IMR-90 (cell line): ENCODE results near the gene RPS24. TPM values are rescaled to one million over a fixed set of nuclear protein-coding genes. Genes with fewer than 3 reads are reported as not detected.

Source experiments
- ATAC-seq: fragments of 200-7000 bp; cut with Tn5 transposase; 2 replicates; pipeline ENCODE4 v1.9.1; 2020; ENCODE audit warnings: low read depth, mild to moderate bottlenecking, moderate library complexity
- BruUV-seq: library from RNA; stranded (reverse); fragments of 400-500 nt; replicated peaks from 2 replicates; lab custom pipeline; 2021; lab: Mats Ljungman, UMichigan
- CTCF ChIA-PET: fragments of 300-600 bp; formaldehyde crosslinking; extraction: SDS; loops from one replicate; lab custom pipeline; 2021; ENCODE audit warnings: antibody characterized with exemption; lab: Yijun Ruan, JAX
- POLR2A ChIA-PET: fragments of 300-600 bp; sonication (Branson Sonifier 250); formaldehyde crosslinking; loops from one replicate; lab custom pipeline; 2022; ENCODE audit warnings: antibody characterized with exemption; ENCODE audit not compliant: unreplicated experiment; lab: Charles Lee
- DNase-seq: peaks from one replicate; pipeline ENCODE4 v3.0.0; 2013
- H2AFZ ChIP-seq: replicated peaks from 2 replicates; pipeline ENCODE3; 2013; ENCODE audit warnings: low read length, mild to moderate bottlenecking; ENCODE audit not compliant: poor library complexity
- H2AK5ac ChIP-seq: 2 replicates; pipeline ENCODE4 v1.6.1; 2013; ENCODE audit warnings: low read depth, low read length, inconsistent platforms
- H2AK9ac ChIP-seq: replicated peaks from 2 replicates; pipeline ENCODE3; 2013; ENCODE audit warnings: mild to moderate bottlenecking, low read depth, low read length, moderate library complexity; ENCODE audit not compliant: poor library complexity
- H2BK120ac ChIP-seq: 2 replicates; pipeline ENCODE4 v1.6.1; 2013; ENCODE audit warnings: low read depth, low read length, inconsistent platforms
- H2BK15ac ChIP-seq: 3 replicates; pipeline ENCODE4 v1.6.1; 2013; ENCODE audit warnings: low read depth, low read length, inconsistent platforms
- H2BK20ac ChIP-seq: 2 replicates; pipeline ENCODE4 v1.6.1; 2013; ENCODE audit warnings: low read depth, mild to moderate bottlenecking, inconsistent platforms, low read length, moderate library complexity
- H2BK5ac ChIP-seq: 2 replicates; pipeline ENCODE4 v1.6.1; 2013; ENCODE audit warnings: mild to moderate bottlenecking, low read depth, low read length, inconsistent platforms; ENCODE audit not compliant: poor library complexity, severe bottlenecking
- H3K14ac ChIP-seq: replicated peaks from 2 replicates; pipeline ENCODE4 v1.6.1; 2013; ENCODE audit warnings: low read depth, low read length, inconsistent platforms
- H3K18ac ChIP-seq: 2 replicates; pipeline ENCODE4 v1.6.1; 2013; ENCODE audit warnings: low read depth, low read length, control low read depth
- H3K23ac ChIP-seq: 2 replicates; pipeline ENCODE4 v1.6.1; 2013; ENCODE audit warnings: low read depth, low read length, inconsistent platforms
- H3K27ac ChIP-seq: 2 replicates; pipeline ENCODE4 v1.5.1; 2013; ENCODE audit warnings: mild to moderate bottlenecking, control low read depth, low read length; ENCODE audit not compliant: insufficient read depth
- H3K27me3 ChIP-seq: 2 replicates; pipeline ENCODE4 v1.6.1; 2013; ENCODE audit warnings: low read length; ENCODE audit not compliant: control insufficient read depth, insufficient read depth
- H3K36me3 ChIP-seq: 2 replicates; pipeline ENCODE4 v1.6.1; 2013; ENCODE audit warnings: low read length, mixed read lengths; ENCODE audit not compliant: control insufficient read depth, insufficient read depth
- H3K4ac ChIP-seq: 2 replicates; pipeline ENCODE4 v1.6.1; 2013; ENCODE audit warnings: low read depth, low read length, inconsistent platforms
- H3K4me1 ChIP-seq: 2 replicates; pipeline ENCODE4 v1.6.1; 2013; ENCODE audit warnings: low read length, mixed read lengths; ENCODE audit not compliant: control insufficient read depth, insufficient read depth
- H3K4me2 ChIP-seq: 2 replicates; pipeline ENCODE4 v1.6.1; 2013; ENCODE audit warnings: low read depth, mild to moderate bottlenecking, control low read depth, low read length, moderate library complexity
- H3K4me3 ChIP-seq: 2 replicates; pipeline ENCODE4 v1.5.1; 2013; ENCODE audit warnings: low read depth, mild to moderate bottlenecking, control low read depth, low read length, moderate library complexity; ENCODE audit not compliant: insufficient read depth
- H3K56ac ChIP-seq: 2 replicates; pipeline ENCODE4 v1.6.1; 2013; ENCODE audit warnings: low read length, inconsistent platforms; ENCODE audit not compliant: insufficient read depth; ENCODE audit errors: extremely low read depth
- H3K79me1 ChIP-seq, 2 experiments: 2 replicates each; pipeline ENCODE4 v1.6.1; 2013; ENCODE audit warnings: low read length in 2 of 2, inconsistent platforms in 1 of 2, low read depth in 1 of 2
- H3K9ac ChIP-seq: 2 replicates; pipeline ENCODE4 v1.6.1; 2013; ENCODE audit warnings: low read depth, low read length, control low read depth
- H3K9me1 ChIP-seq: 2 replicates; pipeline ENCODE4 v1.6.1; 2013; ENCODE audit warnings: low read length, inconsistent platforms; ENCODE audit not compliant: insufficient read depth
- H3K9me3 ChIP-seq: 2 replicates; pipeline ENCODE4 v1.6.1; 2013; ENCODE audit warnings: low read length; ENCODE audit not compliant: control insufficient read depth, insufficient read depth
- H4K20me1 ChIP-seq: 2 replicates; pipeline ENCODE4 v1.6.1; 2013; ENCODE audit warnings: low read length, inconsistent platforms; ENCODE audit not compliant: insufficient read depth
- H4K5ac ChIP-seq: 2 replicates; pipeline ENCODE4 v1.6.1; 2013; ENCODE audit warnings: mild to moderate bottlenecking, low read depth, low read length, control low read depth
- H4K8ac ChIP-seq, 2 experiments: 2 replicates each; pipeline ENCODE4 v1.6.1; 2013; ENCODE audit warnings: low read depth in 2 of 2, low read length in 2 of 2, control low read depth in 1 of 2, inconsistent platforms in 1 of 2
- H4K91ac ChIP-seq: 2 replicates; pipeline ENCODE4 v1.6.1; 2013; ENCODE audit warnings: low read depth, low read length, inconsistent platforms; ENCODE audit not compliant: insufficient read depth
- CEBPB ChIP-seq: IDR thresholded peaks from 2 replicates; pipeline ENCODE4 v1.6.1; 2012; ENCODE audit warnings: low read depth, low read length, improper control_type of control experiment
- MAZ ChIP-seq: IDR thresholded peaks from 2 replicates; pipeline ENCODE4 v1.6.1; 2012; ENCODE audit warnings: low read depth, mild to moderate bottlenecking, low read length, improper control_type of control experiment, moderate library complexity, borderline replicate concordance
- MXI1 ChIP-seq: IDR thresholded peaks from 2 replicates; pipeline ENCODE4 v1.6.1; 2012; ENCODE audit warnings: low read depth, mild to moderate bottlenecking, low read length, moderate library complexity, borderline replicate concordance
- RAD21 ChIP-seq: IDR thresholded peaks from 2 replicates; pipeline ENCODE4 v1.6.1; 2012; ENCODE audit warnings: low read length, improper control_type of control experiment
- SMC3 ChIP-seq: fragments of 150-350 bp; IDR thresholded peaks from 2 replicates; pipeline ENCODE4 v1.6.1; 2016; ENCODE audit warnings: low read depth, mild to moderate bottlenecking, antibody characterized with exemption, low read length, moderate library complexity
- WGBS, 2 experiments: methylation state at CpG; one replicate each; pipeline versions ENCODE4 v1.1.5 to v1.1.7; 2013; ENCODE audit warnings: missing lambda C conversion rate in 2 of 2; ENCODE audit not compliant: insufficient read length in 1 of 2; ENCODE audit errors: extremely low coverage in 2 of 2; 5-methylcytosine and 5-hydroxymethylcytosine counted together
- dilution Hi-C: fragments of 300-500 bp; cut with HindIII; formaldehyde crosslinking; loops from one replicate; pipeline ENCODE4 v1.14.3; 2018; ENCODE audit warnings: low sequenced_read_pairs; ENCODE audit not compliant: unreplicated experiment
- in situ Hi-C: fragments of 300-500 bp; cut with MboI; formaldehyde crosslinking; loops from 3 replicates; pipeline ENCODE4 v1.14.3; 2019; ENCODE audit warnings: low sequenced_read_pairs, inconsistent platforms, mixed read lengths
- intact Hi-C: fragments of 100-400 bp; cut with micrococcal nuclease; formaldehyde crosslinking; loops from 2 replicates; pipeline ENCODE4 v1.10.0; 2022
- polyA plus RNA-seq, 3 experiments: library from polyadenylated mRNA; depleted of rRNA; stranded (reverse); fragments of >200 nt; gene quantifications; 2 replicates each; pipeline ENCODE4 v1.2.3, GENCODE V29; 2012; ENCODE audit warnings: low replicate concordance in 1 of 3
- total RNA-seq: library from RNA; depleted of rRNA; stranded (reverse); fragments of >200 nt; gene quantifications from 2 replicates; pipeline ENCODE4 v1.2.3, GENCODE V29; 2012
- TF ChIP-seq, protein P1 (sequence below): conservative IDR thresholded peaks from 2 replicates; pipeline ENCODE4 v1.5.1; 2012; ENCODE audit warnings: mild to moderate bottlenecking, low read depth, low read length, improper control_type of control experiment

The RPS24 gene
- total and polyA plus RNA-seq, 2 of the 4 experiments (the other 2 are of a cell fraction) = 1,664 to 4,721 TPM

DNA sequence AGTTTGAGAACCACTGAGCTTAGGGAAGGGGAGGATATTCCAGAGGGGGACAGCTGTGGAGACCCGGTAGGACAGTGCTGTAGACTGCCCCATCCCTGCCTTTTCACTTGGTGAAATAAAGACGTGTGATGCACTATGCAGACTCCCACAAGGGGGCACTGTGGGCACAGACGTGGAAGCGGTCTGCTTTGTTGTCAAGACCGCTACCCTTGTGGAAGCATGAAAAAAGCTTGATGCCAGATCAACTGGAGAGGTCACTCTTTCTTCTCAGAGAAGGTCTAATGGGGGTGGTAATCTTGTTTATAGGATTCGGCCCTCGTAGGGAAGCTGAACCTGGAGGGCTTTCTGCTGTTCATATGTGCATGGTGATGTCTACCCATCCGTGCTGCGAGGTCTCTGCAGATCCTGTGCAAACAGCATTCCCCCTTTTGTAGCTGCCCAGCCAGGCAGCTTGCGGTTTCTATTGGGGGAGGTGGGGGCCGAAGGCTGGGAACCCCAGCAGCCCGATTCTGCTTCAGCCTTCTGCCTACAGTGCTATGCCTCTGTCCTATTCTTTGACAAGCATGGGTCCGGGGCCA, 13.7 kb downstream of the RPS24 start:
- no TSS peak for BruUV-seq
- DNase-seq (peak; percentile 87), ATAC-seq (peak; percentile 87)
- Histone ChIP-seq H2AFZ (peak overlapping the region; percentile 56), H3K36me3 (peaks cover 4% of the 10 kb centered on the region), H3K27me3 (no peaks in the 10 kb centered on the region), H4K91ac (no peak overlapping the region), H4K20me1 (peaks cover 27% of the 10 kb centered on the region), H2BK120ac (peak overlapping the region; percentile 38), H4K8ac (no peak overlapping the region; a peak in 1 of 4 replicates), H3K9me1 (peaks cover 18% of the 10 kb centered on the region), H3K9ac (no peak overlapping the region), H3K4ac (peak overlapping the region; percentile 39), H3K56ac (no peak overlapping the region), H3K18ac (no peak overlapping the region), H2BK20ac (0 out of 2 replicates have a peak overlapping the region, but pooled peaks have one; percentile 45), H3K9me3 (no peaks in the 10 kb centered on the region), H3K4me1 (peaks cover 15% of the 10 kb centered on the region), H3K14ac (0 out of 2 replicates have a peak overlapping the region, but pooled peaks have one; percentile 12), H3K23ac (peak overlapping the region; percentile 66; the same call in 1 of the 2 replicates), H2BK15ac (no peak overlapping the region), H3K4me3 (no peak overlapping the region), H3K79me1 (peaks cover 0 to 22% of the 10 kb centered on the region in 2 experiments; a peak in 3 of 4 replicates), H3K27ac (no peak overlapping the region), H2AK5ac (peak overlapping the region; percentile 32; the same call in 1 of the 2 replicates), H2AK9ac (peak overlapping the region; percentile 5), H3K4me2 (peak overlapping the region; percentile 2; the same call in 1 of the 2 replicates), H2BK5ac (no peak overlapping the region), H4K5ac (no peak overlapping the region)
- intact Hi-C loops = loop anchor here (1.0 to 10.0 kb wide), 8 partner anchors 150 to 1148 kb away; no protein-coding TSS in a partner anchor
- ChIA-PET CTCF (interaction anchor here (0.5 to 1.5 kb wide), 16 partner anchors 10 to 1147 kb away, joined by 3 to 4 read pairs (median 3); partner anchors contain the start of gene ZMIZ1), POLR2A (interaction anchor here (0.6 kb wide), 1 partner anchor 603 kb away, joined by 8 read pairs; no protein-coding TSS in a partner anchor)
- TF ChIP-seq CEBPB (no peak), MXI1 (peak; percentile 45; the same call in 1 of the 2 replicates), SMC3 (peak; percentile 93), MAZ (0 out of 2 replicates have a peak, but pooled peaks have one; percentile 45), RAD21 (peak; percentile 98)
- TF ChIP-seq, protein P1, sequence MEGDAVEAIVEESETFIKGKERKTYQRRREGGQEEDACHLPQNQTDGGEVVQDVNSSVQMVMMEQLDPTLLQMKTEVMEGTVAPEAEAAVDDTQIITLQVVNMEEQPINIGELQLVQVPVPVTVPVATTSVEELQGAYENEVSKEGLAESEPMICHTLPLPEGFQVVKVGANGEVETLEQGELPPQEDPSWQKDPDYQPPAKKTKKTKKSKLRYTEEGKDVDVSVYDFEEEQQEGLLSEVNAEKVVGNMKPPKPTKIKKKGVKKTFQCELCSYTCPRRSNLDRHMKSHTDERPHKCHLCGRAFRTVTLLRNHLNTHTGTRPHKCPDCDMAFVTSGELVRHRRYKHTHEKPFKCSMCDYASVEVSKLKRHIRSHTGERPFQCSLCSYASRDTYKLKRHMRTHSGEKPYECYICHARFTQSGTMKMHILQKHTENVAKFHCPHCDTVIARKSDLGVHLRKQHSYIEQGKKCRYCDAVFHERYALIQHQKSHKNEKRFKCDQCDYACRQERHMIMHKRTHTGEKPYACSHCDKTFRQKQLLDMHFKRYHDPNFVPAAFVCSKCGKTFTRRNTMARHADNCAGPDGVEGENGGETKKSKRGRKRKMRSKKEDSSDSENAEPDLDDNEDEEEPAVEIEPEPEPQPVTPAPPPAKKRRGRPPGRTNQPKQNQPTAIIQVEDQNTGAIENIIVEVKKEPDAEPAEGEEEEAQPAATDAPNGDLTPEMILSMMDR = peak; percentile 96
- in situ Hi-C loops = loop anchor here (5.0 to 10.0 kb wide), 3 partner anchors 257 to 1150 kb away; no protein-coding TSS in a partner anchor
- WGBS, 2 experiments = 0% methylated on average over 6 of the region's 13 CpGs; no CpG with 5 or more reads in 1 of the 2 experiments
- dilution Hi-C loops = no loop called here
